COLO668 (cell line): ENCODE measurements around the gene TAPBP.
A peak's percentile ranks its signal among the peaks of the same experiment; 100 is the strongest.
"Not testable (repeated sequence)": the region's sequence is repeated elsewhere in the genome, so short reads cannot be mapped to it uniquely, and the experiment has no call there.

Source experiments
- DNase-seq: peaks from one replicate; lab custom pipeline; 2025; ENCODE audit not compliant: unreplicated experiment; lab: John Stamatoyannopoulos, UW

Gene TAPBP

DNA sequence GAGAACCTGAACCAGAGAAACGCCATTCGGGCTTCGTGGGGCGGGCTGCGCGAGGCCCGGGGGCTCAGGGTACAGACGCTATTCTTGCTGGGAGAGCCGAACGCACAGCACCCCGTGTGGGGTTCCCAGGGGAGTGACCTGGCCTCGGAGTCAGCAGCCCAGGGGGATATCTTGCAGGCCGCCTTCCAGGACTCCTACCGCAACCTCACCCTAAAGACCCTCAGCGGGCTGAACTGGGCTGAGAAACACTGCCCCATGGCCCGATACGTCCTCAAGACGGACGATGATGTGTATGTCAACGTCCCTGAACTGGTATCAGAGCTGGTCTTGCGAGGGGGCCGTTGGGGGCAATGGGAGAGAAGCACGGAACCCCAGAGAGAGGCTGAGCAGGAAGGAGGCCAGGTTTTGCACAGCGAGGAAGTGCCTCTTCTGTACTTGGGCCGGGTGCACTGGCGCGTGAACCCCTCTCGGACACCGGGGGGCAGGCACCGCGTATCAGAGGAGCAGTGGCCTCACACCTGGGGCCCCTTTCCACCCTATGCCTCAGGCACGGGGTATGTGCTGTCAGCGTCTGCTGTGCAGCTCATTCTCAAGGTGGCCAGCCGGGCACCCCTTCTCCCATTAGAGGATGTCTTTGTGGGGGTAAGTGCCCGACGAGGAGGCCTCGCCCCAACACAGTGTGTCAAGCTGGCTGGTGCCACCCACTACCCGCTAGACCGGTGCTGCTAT is 36.1 kb downstream of the TAPBP start:
- no peak for DNase-seq

DNA sequence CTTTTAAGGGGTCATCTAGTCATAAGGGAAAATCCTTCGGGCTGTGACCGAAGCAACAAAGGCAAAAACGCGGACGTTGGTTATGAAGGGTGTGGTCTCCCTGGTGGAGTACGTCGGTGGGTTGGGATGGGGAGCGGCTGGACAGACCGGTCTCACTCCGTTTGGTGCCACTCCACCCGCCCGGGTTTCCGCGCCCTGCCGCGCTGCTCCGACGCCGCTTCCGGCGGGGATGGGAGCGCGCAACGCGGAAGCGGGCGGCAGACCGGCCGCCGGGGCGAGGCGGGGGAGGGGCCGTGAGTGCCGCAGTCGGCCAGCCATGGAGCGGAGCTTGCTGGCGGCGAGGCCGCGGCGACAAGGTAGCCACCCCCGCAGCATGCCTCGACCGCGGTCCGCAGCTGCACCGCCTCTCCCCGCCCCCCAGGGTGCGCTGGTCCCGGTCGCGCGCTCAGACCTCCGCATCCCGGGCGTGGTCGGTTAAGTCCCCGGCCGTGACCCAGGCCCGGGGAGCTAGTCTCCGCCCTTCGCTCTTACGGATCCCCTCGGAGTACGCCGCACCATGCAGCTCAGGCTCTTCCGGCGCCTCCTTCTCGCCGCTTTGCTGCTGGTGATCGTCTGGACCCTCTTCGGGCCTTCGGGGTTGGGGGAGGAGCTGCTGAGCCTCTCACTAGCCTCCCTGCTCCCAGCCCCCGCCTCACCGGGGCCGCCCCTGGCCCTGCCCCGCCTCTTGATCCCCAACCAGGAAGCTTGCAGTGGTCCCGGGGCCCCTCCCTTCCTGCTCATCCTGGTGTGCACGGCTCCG is 36.8 kb downstream of the TAPBP start, which contains the start of gene B3GALT4:
Gene B3GALT4 (plus strand): TSS at position 260 of the 799 bp plus-strand sequence. CDS start 297 bp downstream, at position 557.
- DNase-seq, result peak; percentile 87

DNA sequence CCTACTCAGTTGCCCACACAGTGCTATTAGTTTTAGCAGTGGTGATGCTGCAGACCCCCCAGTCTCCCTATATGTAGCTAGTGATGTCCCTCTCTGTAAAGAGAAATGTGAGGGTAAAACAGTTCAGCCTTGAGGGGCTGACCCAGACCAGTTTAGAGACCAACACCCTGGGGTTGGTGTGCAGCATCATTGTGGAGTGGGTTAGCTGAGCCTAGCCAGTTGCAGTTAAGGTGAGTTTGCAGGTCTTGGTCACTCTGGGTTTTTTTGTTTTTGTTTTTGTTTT is 37.4 kb downstream of the TAPBP start:
- DNase-seq, result no peak

DNA sequence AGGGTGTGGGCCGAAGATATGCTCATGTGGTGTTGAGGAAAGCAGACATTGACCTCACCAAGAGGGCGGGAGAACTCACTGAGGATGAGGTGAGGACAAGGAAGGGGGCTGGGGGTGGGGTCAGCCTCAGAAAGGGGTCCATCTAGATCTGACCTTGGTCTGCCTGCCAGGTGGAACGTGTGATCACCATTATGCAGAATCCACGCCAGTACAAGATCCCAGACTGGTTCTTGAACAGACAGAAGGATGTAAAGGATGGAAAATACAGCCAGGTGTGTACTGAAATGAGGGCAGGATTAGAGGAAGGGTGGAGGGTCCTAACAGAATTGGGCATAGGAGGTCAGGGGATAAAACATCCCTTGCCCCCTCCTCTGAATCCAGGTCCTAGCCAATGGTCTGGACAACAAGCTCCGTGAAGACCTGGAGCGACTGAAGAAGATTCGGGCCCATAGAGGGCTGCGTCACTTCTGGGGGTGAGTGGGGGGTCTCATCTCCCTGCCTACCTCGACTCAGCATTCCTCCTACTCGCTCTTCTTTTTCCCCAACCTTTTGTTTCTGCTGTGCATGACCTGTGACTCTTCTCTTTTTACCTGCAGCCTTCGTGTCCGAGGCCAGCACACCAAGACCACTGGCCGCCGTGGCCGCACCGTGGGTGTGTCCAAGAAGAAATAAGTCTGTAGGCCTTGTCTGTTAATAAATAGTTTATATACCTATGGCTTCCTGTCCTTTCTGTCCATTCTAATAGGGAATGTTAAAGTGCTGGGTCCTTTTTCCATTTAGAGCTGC is 37.9 kb downstream of the TAPBP start:
- DNase-seq, result not testable (repeated sequence)

DNA sequence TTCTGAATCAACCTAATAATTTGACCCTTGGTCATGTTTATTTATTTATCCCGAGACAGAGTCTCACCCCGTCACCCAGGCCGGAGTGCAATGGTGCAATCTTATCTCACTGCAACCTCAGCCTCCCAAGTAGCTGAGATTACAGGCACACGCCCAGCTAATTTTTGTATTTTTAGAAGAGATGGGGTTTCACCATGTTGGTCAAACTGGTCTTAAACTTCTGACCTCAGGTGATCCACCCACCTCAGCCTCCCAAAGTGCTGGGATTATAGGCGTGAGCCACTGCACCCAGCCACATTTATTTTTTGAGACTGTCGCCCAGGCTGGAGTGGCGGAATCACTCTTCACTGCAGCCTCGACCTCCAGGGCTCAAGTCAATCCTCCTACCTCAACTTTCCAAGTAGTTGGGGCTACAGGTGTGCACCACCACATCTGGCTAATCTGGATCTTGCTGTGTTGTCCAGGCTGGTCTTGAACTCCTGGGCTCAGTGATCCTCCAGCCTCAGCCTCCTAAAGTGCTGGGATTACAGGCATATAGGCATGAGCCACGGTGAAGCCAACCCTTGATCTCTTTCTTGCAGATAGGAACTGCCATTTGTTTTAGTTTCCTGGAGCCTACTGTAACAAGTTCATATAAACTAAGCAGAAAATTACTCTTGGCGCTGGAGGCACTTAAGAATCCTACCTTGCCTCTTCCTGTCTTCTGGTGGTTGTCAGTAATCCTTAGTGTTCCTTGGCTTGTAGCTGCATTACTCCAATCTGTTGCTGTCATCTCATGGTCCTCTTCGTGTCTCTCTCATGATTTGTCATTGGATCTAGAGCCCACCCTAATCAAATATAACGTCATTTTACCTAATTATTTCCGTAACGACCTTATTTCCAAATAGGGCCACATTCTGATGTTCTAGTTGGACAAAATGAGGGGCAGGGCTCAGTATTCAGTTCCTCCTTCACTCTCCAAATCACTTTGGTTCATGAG is 39.7 kb downstream of the TAPBP start:
- no peak for DNase-seq

DNA sequence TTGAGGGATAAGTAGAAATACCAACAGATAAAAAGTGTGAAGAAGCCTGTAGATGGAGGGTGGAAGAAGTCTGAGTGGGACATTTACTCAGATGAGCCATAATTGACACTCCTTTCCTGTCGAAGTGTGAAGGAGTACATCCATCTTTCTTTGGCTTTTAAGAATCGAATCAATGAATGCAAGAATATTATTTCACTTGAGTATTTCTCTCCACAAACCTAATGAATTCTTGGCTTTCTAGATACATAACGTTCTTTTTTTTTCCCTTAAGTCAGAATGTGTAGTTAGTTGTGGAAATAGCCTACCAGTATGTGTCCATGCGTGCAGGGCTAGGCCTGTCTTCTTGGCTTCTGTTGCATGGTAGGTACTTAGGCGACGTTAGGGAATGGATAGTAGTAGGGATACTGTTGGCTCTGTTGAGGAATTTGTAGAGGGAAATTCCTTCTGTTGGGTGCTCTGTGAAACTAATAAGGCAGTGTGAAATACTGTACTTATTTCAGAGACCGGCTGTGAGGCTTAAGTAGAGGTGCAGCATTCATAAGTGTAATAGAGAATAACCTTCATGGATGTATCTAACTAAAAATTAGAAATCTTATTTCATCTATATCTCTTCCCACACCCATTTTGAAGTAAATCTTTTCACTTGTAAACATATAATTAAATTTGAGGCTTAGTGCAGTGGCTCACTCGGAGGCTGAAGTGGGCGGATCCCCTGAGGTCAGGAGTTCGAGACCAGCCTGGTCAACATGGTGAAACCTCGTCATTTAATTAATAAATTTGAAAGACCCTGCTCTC is 40.6 kb downstream of the TAPBP start:
- no peak for DNase-seq

DNA sequence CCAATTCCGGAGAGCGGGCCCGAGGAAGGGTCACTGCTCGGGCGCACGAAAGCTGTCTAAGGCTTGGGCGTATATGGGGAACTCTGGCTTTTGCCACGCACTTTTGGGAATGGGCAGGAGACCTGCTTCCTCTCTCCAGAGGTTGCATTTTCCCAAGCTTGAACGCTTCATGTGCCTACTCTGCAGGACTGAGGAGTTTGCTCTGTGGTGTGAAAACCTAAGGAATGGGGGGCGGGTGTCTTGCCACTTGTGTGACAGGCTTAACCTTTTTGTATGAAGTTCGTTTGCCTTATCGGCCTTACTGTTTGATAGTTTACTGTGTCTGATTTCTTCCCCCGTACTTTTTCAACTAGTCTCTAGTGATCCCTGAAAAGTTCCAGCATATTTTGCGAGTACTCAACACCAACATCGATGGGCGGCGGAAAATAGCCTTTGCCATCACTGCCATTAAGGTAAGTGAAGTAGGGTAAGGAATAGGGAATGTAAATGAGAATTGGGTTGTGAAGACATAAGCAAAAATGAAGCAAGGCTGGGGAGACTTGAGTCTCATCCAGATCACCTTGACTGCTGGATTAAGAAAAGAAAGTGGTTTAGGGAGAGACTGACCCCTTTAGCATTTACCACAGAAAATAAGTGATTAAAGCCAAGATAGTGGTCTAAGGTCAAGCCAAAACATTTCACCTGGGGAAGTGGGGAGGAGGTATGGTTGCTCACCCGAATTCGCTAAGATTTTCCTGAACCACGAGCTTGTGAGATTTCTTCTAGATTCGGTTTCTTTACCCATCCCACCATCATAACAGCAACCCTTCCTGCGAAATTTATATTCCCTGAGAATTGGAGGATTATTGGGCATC is 41.4 kb downstream of the TAPBP start:
- DNase-seq, result no peak

DNA sequence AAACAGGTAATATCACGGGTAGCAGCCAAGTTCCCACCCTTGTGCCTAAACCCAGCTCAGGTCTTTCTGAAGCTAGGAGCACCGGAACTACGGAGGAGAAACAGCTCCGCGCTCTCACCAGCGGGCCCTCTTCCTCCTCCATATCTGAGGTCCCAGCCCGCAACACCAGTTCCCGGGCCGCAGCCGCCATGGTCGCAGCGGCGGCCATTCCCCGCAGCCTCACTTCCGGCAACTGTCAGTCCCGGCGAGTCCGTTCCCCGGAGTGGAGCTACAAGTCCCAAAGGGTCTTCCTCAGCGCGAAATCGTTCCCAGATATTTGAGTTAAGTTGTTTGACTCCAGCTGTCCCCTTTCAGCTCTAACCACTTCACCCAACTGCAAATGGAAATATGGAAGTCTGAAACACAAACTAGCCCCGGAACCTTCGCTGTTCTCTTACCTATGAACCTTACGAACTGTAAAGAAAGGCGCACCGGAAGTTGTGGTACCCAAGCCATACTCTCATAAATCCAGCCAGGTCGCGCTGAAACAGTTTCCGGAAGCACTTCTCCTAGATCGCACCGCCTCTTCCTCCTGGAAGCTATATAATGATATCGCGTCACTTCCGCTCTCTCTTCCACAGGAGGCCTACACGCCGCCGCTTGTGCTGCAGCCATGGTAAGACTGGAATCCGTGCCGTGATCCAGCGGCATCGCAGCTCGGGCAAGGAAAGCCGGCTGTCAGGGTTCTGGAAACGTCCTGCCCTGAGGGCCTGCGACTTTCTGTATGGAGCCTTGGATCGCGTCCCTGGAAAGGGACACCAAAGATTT is 42.2 kb downstream of the TAPBP start, which contains the start of the genes RPS18 and VPS52:
Gene RPS18 (plus strand): TSS at position 608 of the 807 bp plus-strand sequence. CDS start 45 bp downstream, at position 653.
Gene VPS52 (minus strand): TSS at position 409 of the 807 bp plus-strand sequence. CDS start 201 bp downstream, at position 208.
- peak; percentile 87 for DNase-seq

DNA sequence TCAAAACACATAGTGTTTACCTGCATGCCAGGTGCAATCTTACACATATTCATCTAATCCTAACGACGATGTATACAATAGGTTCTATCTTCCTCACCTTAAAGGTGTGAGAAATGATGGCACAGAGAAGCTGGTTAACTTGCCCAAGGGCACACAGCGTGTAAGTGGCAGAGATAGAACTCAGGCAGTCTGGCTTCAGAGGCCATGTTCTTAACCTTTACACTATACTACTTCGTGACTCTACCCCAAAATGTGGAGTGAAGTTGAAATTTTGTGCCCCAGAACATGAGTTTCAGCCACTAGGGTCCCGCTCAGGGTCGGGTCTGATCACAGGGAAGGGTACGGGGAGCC is 42.8 kb downstream of the TAPBP start:
- peak; percentile 25 for DNase-seq

DNA sequence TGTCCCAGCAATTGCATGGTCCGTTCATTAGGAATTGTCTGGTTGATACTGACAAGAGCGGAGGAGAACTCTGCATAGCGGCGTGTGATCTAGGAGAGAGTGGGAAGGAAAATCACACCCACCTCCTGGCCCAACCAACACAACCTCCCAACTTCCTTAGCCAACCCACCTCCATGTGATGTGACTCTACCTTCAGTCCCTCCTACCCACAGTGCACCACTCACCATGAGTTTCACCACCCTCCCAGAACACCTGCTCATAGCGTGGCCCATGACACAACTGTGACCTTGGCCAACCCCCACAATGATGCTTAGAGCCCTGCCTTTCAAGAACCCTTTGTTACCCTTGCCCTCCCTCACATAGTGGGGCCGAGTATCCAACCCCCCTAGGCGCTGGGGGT is 49.9 kb downstream of the TAPBP start:
- no peak for DNase-seq

DNA sequence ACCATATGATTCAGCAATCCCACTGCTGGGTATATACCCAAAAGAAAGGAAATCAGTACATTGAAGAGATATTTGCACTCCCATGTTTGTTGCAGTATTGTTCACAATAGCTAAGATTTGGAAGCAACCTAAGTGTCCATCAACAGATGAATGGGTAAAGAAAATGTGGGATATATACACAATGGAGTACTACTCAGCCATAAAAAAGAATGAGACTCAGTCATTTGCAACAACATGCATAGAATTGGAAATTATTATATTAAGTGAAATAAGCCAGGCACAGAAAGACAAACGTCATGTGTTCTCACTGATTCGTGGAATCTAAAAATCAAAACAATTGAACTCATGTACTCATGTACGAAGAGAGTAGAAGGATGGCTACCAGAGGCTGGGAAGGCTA is 51.4 kb downstream of the TAPBP start:
- DNase-seq, result not testable (repeated sequence)

DNA sequence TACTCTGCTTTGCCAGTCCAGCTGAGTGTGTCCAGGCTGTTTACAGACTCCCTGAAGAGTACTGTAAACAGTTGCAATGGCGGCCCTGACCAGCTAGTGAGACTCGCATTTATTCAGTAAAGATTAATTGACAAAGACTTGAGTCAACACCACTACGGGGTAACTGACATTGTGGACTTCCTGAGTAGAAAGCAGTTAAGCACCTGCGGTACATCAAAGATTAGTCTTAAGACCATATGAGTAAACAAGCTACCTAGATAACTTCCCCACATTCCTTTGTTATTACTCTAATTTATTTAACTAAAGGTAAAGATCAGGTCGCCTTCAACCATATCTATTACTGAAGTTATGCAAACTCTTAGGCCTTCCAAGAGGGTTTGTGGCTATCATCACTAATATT is 54.8 kb downstream of the TAPBP start:
- no peak for DNase-seq

DNA sequence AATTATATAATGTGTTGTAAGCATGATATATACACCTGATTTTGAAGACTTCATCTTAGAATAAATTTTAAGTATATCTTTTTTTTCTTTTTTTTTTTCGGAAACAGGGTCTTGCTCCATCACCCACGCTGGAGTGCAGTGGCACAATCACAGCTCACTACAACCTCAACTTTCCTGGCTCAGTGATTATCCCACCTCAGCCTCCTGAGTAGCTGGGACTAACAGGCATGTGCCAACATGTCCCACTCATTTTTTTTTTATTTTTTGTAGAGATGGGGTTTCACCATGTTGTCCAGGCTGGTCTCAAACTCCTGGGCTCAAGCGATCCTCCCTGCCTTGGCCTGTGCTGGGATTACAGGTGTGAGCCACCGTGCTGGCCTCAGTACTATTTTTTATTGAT is 59.3 kb downstream of the TAPBP start:
- no peak for DNase-seq

DNA sequence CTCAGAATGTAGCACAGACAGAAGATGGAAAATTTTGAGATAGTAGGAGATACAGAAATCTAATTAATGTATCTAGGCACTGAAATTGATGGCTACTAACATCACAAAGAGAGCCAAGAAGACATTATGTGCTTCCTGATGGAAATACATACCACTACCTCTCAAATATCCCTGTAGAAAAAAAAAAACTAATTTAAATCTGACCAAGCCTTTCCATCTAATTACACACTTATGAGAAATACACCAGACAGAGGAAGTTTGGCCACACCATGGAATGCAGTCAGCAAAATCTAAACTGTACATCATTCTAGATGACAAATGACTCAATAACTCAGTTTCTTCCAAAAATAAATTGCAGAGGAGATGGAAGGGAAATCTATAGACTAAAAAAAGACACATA is 61.1 kb downstream of the TAPBP start:
- no peak for DNase-seq

DNA sequence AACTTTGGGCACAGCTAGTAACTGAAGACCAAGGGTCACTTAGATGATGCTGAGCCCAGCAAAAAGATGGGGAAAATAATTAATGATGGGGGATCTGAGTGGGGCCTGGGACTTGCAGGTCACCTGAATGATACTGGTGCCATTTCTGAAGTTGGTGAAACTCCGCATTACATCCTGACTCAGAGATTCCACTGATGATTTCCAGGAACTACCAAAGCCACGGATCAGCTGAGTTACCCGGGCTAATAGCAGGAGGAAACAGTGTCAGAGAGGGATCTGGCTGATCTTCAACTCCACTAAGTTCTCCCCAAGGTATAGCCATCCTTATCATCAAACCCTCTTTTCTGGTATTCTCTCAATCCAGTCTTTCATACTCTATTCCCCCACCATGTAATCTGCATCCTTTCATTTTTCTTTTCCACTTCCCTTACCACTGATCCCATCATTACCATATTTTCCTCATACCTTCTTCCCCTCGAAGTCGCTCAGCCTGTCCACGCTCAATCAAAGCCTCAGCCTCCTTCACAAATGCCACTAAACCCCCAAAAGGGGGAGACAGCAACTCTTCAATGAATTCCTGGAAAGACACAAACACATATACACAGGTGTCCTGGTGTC is 62.4 kb downstream of the TAPBP start:
- DNase-seq, result no peak

DNA sequence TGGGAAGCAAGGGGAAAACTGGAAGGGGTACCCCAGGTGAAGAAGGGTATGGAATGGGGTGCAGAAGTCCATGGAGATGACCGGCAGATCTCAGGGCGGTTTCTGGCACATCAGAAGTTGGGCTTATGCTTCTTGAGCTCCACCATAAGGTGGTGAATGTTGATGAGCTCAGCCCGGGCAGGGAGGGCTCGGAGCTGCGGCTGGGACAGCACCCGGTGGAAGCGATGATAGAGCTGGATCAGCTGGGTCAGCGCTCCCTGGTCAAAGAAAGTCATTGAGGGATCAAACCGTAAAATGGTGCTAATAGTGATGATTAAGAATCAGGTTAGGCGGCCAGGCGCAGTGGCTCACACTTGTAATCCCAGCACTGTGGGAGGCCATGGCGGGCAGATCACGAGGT is 63.1 kb downstream of the TAPBP start:
- DNase-seq, result no peak
